Measurements from ENCODE around the gene CFB. TPM values are rescaled to one million over a fixed set of nuclear protein-coding genes. Genes with fewer than 3 reads are reported as not detected.
"Not testable (repeated sequence)": the region's sequence is repeated elsewhere in the genome, so short reads cannot be mapped to it uniquely, and the experiment has no call there.

CFB gene
- total RNA-seq, 1 experiment from 2014 or later: 4.7 TPM

DNA sequence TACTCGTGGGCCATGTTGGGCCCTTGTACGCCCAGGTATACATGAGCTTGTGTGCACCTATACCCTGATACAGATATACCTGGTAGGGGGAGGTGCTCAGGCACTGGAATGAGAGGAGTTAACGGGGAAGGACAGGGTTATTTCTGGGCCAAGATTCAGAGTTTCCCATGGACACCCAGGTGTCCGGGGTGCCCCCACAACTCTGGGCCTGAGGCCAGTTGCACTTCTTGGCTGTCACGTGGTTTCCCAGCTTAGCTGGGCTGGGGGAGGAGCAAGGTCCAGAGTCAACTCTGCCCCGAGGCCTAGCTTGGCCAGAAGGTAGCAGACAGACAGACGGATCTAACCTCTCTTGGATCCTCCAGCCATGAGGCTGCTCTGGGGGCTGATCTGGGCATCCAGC lies 35.8 kb downstream of the CFB start, which contains the start of gene C4A:
Gene C4A (plus strand): TSS at position 314 of the 400 bp plus-strand sequence. CDS start 51 bp downstream, at position 365.
- DNase-seq (ENCODE audit: low read depth); in situ Hi-C loops (cut with HindIII; ENCODE audit: low pct_unique_long_range_greater_than_20kb, low sequenced_read_pairs): not testable (repeated sequence)

DNA sequence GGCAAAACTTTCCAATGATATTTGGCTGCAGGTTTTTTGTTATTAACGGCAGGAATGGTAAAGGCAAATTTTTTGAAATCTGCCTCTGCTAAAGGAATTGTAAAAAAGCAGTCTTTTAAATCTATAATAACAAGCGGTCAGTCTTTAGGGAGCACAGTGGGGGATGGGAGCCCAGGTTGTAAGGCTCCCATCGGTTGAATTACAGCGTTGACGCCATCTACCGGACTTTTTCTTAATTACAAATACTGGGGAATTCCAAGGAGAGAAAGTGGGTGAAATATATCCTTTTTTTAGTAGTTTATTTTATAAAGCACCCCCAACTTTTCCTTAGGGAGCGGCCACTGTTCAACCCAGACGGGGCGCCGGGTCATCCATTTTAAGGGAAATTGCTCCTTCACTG lies 43.5 kb downstream of the CFB start:
- DNase-seq (ENCODE audit: low read depth); in situ Hi-C loops (cut with HindIII; ENCODE audit: low pct_unique_long_range_greater_than_20kb, low sequenced_read_pairs): not testable (repeated sequence)

DNA sequence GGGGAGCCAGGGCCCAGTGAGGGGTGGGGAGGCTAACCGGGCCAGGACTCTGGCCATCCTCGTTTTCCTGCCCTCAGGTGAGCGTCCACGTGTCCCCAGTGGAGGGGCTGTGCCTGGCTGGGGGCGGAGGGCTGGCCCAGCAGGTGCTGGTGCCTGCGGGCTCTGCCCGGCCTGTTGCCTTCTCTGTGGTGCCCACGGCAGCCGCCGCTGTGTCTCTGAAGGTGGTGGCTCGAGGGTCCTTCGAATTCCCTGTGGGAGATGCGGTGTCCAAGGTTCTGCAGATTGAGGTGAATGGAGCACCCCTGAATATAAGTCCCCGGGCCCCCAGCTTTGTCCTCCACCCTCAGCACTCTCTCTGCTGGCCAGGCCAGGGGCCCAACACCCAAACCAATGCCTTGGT lies 48.5 kb downstream of the CFB start:
- DNase-seq (ENCODE audit: low read depth): not testable (repeated sequence)

DNA sequence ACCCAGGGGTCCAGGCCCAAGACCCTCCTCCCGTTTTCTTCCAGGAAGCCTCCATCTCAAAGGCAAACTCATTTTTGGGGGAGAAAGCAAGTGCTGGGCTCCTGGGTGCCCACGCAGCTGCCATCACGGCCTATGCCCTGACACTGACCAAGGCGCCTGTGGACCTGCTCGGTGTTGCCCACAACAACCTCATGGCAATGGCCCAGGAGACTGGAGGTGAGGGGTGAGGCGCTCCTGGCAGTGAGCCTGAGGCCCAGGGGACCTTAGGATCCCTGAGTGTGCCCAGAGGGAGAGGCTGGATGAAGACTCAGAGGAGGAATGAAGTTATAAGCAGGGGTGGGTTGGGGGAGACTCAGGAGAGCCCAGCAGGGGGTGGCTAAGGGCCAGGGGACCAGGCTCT lies 50.5 kb downstream of the CFB start:
- DNase-seq (ENCODE audit: low read depth); in situ Hi-C loops (cut with HindIII; ENCODE audit: low pct_unique_long_range_greater_than_20kb, low sequenced_read_pairs): not testable (repeated sequence)

More for the DNA sequence above, 48.5 kb downstream of the CFB start:
- in situ Hi-C loops (cut with HindIII; ENCODE audit: low pct_unique_long_range_greater_than_20kb, low sequenced_read_pairs): not testable (repeated sequence)

Other genes starting within 250 kb of the CFB start
- gene ABHD16A, start 242.8 kb upstream of the CFB start, total RNA-seq (2014; rRNA removed; shearing (Covaris generic); ENCODE audit: low replicate concordance): 46.9 and 75.6 TPM in 2 replicates
- not detected in 2 replicates for gene LY6G6F, start 239.2 kb upstream of the CFB start, total RNA-seq (2014; rRNA removed; shearing (Covaris generic); ENCODE audit: low replicate concordance)
- gene LY6G6D, start 230.7 kb upstream of the CFB start, total RNA-seq (2014; rRNA removed; shearing (Covaris generic); ENCODE audit: low replicate concordance): not detected in 2 replicates
- gene LY6G6C, start 224.3 kb upstream of the CFB start, total RNA-seq (2014; rRNA removed; shearing (Covaris generic); ENCODE audit: low replicate concordance): not detected in 2 replicates
- gene MPIG6B, start 222.7 kb upstream of the CFB start, total RNA-seq (2014; rRNA removed; shearing (Covaris generic); ENCODE audit: low replicate concordance): not detected in 2 replicates
- gene DDAH2, start 216.8 kb upstream of the CFB start, total RNA-seq (2014; rRNA removed; shearing (Covaris generic); ENCODE audit: low replicate concordance): 214 and 216 TPM in 2 replicates
- 1,335 and 1,598 TPM in 2 replicates for gene CLIC1, start 209.6 kb upstream of the CFB start, total RNA-seq (2014; rRNA removed; shearing (Covaris generic); ENCODE audit: low replicate concordance)
- 20.2 and 54.7 TPM in 2 replicates for gene MSH5, start 206.1 kb upstream of the CFB start, total RNA-seq (2014; rRNA removed; shearing (Covaris generic); ENCODE audit: low replicate concordance)
- gene SAPCD1, start 183.4 kb upstream of the CFB start, total RNA-seq (2014; rRNA removed; shearing (Covaris generic); ENCODE audit: low replicate concordance): 6.2 TPM in 1 of 2 replicates, not detected in the other
- 5.5 and 6.1 TPM in 2 replicates for gene VWA7, start 168.8 kb upstream of the CFB start, total RNA-seq (2014; rRNA removed; shearing (Covaris generic); ENCODE audit: low replicate concordance)
- gene VARS1, start 150.3 kb upstream of the CFB start, total RNA-seq (2014; rRNA removed; shearing (Covaris generic); ENCODE audit: low replicate concordance): 122 and 144 TPM in 2 replicates
- 75.6 and 85.5 TPM in 2 replicates for gene LSM2, start 139.1 kb upstream of the CFB start, total RNA-seq (2014; rRNA removed; shearing (Covaris generic); ENCODE audit: low replicate concordance)
- 0.61 and 2.0 TPM in 2 replicates for gene HSPA1L, start 130.8 kb upstream of the CFB start, total RNA-seq (2014; rRNA removed; shearing (Covaris generic); ENCODE audit: low replicate concordance)
- gene HSPA1A, start 130.6 kb upstream of the CFB start, total RNA-seq (2014; rRNA removed; shearing (Covaris generic); ENCODE audit: low replicate concordance): 316 and 350 TPM in 2 replicates
- gene HSPA1B, start 118.4 kb upstream of the CFB start, total RNA-seq (2014; rRNA removed; shearing (Covaris generic); ENCODE audit: low replicate concordance): 441 and 449 TPM in 2 replicates
- 73.1 and 105 TPM in 2 replicates for gene NEU1, start 83.3 kb upstream of the CFB start, total RNA-seq (2014; rRNA removed; shearing (Covaris generic); ENCODE audit: low replicate concordance)
- gene SLC44A4, start 67.1 kb upstream of the CFB start, total RNA-seq (2014; rRNA removed; shearing (Covaris generic); ENCODE audit: low replicate concordance): 0.54 TPM in 1 of 2 replicates, not detected in the other
- gene EHMT2, start 48.4 kb upstream of the CFB start, total RNA-seq (2014; rRNA removed; shearing (Covaris generic); ENCODE audit: low replicate concordance): 74.6 and 79.0 TPM in 2 replicates
- 5.5 and 9.3 TPM in 2 replicates for gene ZBTB12, start 44.0 kb upstream of the CFB start, total RNA-seq (2014; rRNA removed; shearing (Covaris generic); ENCODE audit: low replicate concordance)
- 3.2 and 7.7 TPM in 2 replicates for gene C2, start 18.4 kb upstream of the CFB start, total RNA-seq (2014; rRNA removed; shearing (Covaris generic); ENCODE audit: low replicate concordance)
- gene NELFE, start 12.9 kb downstream of the CFB start, total RNA-seq (2014; rRNA removed; shearing (Covaris generic); ENCODE audit: low replicate concordance): 293 and 348 TPM in 2 replicates
- gene SKIC2, start 13.1 kb downstream of the CFB start, total RNA-seq (2014; rRNA removed; shearing (Covaris generic); ENCODE audit: low replicate concordance): 29.2 and 49.6 TPM in 2 replicates
- gene DXO, start 26.0 kb downstream of the CFB start, total RNA-seq (2014; rRNA removed; shearing (Covaris generic); ENCODE audit: low replicate concordance): 30.5 and 52.6 TPM in 2 replicates
- gene C4A, start 36.0 kb downstream of the CFB start, total RNA-seq (2014; rRNA removed; shearing (Covaris generic); ENCODE audit: low replicate concordance): 0.30 TPM in 1 of 2 replicates, not detected in the other
- gene C4B, start 68.7 kb downstream of the CFB start, total RNA-seq (2014; rRNA removed; shearing (Covaris generic); ENCODE audit: low replicate concordance): not detected in 2 replicates
- gene CYP21A2, start 92.3 kb downstream of the CFB start, total RNA-seq (2014; rRNA removed; shearing (Covaris generic); ENCODE audit: low replicate concordance): not detected in 2 replicates
- 0.90 and 1.4 TPM in 2 replicates for gene TNXB, start 163.2 kb downstream of the CFB start, total RNA-seq (2014; rRNA removed; shearing (Covaris generic); ENCODE audit: low replicate concordance)
- gene ATF6B, start 182.2 kb downstream of the CFB start, total RNA-seq (2014; rRNA removed; shearing (Covaris generic); ENCODE audit: low replicate concordance): 9.2 and 9.7 TPM in 2 replicates
- gene FKBPL, start 184.2 kb downstream of the CFB start, total RNA-seq (2014; rRNA removed; shearing (Covaris generic); ENCODE audit: low replicate concordance): 19.5 and 22.7 TPM in 2 replicates
- not detected in 2 replicates for gene PRRT1, start 205.8 kb downstream of the CFB start, total RNA-seq (2014; rRNA removed; shearing (Covaris generic); ENCODE audit: low replicate concordance)
- 27.3 and 270 TPM in 2 replicates for gene PPT2, start 208.0 kb downstream of the CFB start, total RNA-seq (2014; rRNA removed; shearing (Covaris generic); ENCODE audit: low replicate concordance)
- 1.5 and 3.6 TPM in 2 replicates for gene EGFL8, start 218.5 kb downstream of the CFB start, total RNA-seq (2014; rRNA removed; shearing (Covaris generic); ENCODE audit: low replicate concordance)
- gene AGPAT1, start 230.0 kb downstream of the CFB start, total RNA-seq (2014; rRNA removed; shearing (Covaris generic); ENCODE audit: low replicate concordance): 42.7 and 61.0 TPM in 2 replicates
- 111 and 147 TPM in 2 replicates for gene RNF5, start 232.3 kb downstream of the CFB start, total RNA-seq (2014; rRNA removed; shearing (Covaris generic); ENCODE audit: low replicate concordance)
- 1.7 and 1.9 TPM in 2 replicates for gene AGER, start 238.2 kb downstream of the CFB start, total RNA-seq (2014; rRNA removed; shearing (Covaris generic); ENCODE audit: low replicate concordance)
- 80.1 and 87.2 TPM in 2 replicates for gene PBX2, start 244.1 kb downstream of the CFB start, total RNA-seq (2014; rRNA removed; shearing (Covaris generic); ENCODE audit: low replicate concordance)
- 0.14 and 3.4 TPM in 2 replicates for gene GPSM3, start 246.5 kb downstream of the CFB start, total RNA-seq (2014; rRNA removed; shearing (Covaris generic); ENCODE audit: low replicate concordance)